Activated T-cell treated with anti-CD3 and anti-CD28 coated beads, Interleukin-2, amount 50 U/mL, for 4 hours (primary cell): ENCODE data around the gene B4GALT2. TPM values are rescaled to one million over a fixed set of nuclear protein-coding genes. Genes with fewer than 3 reads are reported as not detected.

ENCODE experiments used
- ATAC-seq, 2 donors: fragments of 200-7000 bp; cut with Tn5 transposase; one replicate each; pipeline ENCODE4 v1.10.0; 2021
- DNase-seq: peaks from one replicate; pipeline ENCODE4 v3.0.0-alpha.2; 2020
- H3K27me3 Mint-ChIP-seq: one replicate; pipeline ENCODE4 v1.8.0; 2021; ENCODE audit warnings: low read depth, mixed read lengths
- H3K36me3 Mint-ChIP-seq: one replicate; pipeline ENCODE4 v1.8.0; 2022; ENCODE audit warnings: mixed read lengths; ENCODE audit not compliant: insufficient read depth
- H3K4me1 Mint-ChIP-seq: one replicate; pipeline ENCODE4 v1.8.0; 2021; ENCODE audit warnings: low read depth, mixed read lengths
- H3K4me3 Mint-ChIP-seq: one replicate; pipeline ENCODE4 v1.8.0; 2021; ENCODE audit warnings: mild to moderate bottlenecking, moderate library complexity, mixed read lengths
- H3K9me3 Mint-ChIP-seq: one replicate; pipeline ENCODE4 v1.8.0; 2021; ENCODE audit warnings: mixed read lengths
- total RNA-seq, 3 donors: library from RNA; stranded (reverse); gene quantifications; one replicate each; pipeline ENCODE4 v1.2.1, GENCODE V29; 2021

Gene B4GALT2
- 10 to 100 TPM; 32.1 to 35.1 (median 33.7) TPM for total RNA-seq

- ATAC-seq: peak in 1 of 2 donors; percentile 18
- no peaks in the 10 kb centered on the region for H3K9me3 Mint-ChIP-seq
- H3K4me3 Mint-ChIP-seq: peak within 1 kb of the TSS; percentile 88
- H3K36me3 Mint-ChIP-seq: peaks cover 22% of the 10 kb centered on the region
- H3K27me3 Mint-ChIP-seq: no peaks in the 10 kb centered on the region
- peaks cover 47% of the 10 kb centered on the region for H3K4me1 Mint-ChIP-seq
- peak; percentile 24 for DNase-seq
Measured at GRCh38 chr1:43978551-43979260, at the start of gene B4GALT2. B4GALT2 (plus strand) TSS chr1:43979210; CDS start chr1:43981161, 1,951 bp downstream.

- DNase-seq: no peak
- Mint-ChIP-seq H3K27me3 (peaks cover 24% of the 10 kb centered on the region), H3K4me3 (no peak overlapping the region)
Measured at GRCh38 chr1:43930168-43930948, 48.7 kb upstream of the B4GALT2 start.

GRCh38 chr1:43930949-43931275 is 48.1 kb upstream of the B4GALT2 start:
- DNase-seq: no peak
- Mint-ChIP-seq H3K9me3 (no peaks in the 10 kb centered on the region), H3K27me3 (peaks cover 30% of the 10 kb centered on the region), H3K4me1 (peaks cover 10% of the 10 kb centered on the region), H3K4me3 (no peak overlapping the region), H3K36me3 (peaks cover 2% of the 10 kb centered on the region)
- ATAC-seq: no peak

More at GRCh38 chr1:43930168-43930948, 48.7 kb upstream of the B4GALT2 start:
- H3K36me3 Mint-ChIP-seq: peaks cover 6% of the 10 kb centered on the region
- peaks cover 10% of the 10 kb centered on the region for H3K4me1 Mint-ChIP-seq
- peak in 1 of 2 donors; percentile 27 for ATAC-seq
- no peaks in the 10 kb centered on the region for H3K9me3 Mint-ChIP-seq

- Mint-ChIP-seq H3K4me1 (peaks cover 10% of the 10 kb centered on the region), H3K9me3 (no peaks in the 10 kb centered on the region), H3K4me3 (no peak overlapping the region), H3K36me3 (no peaks in the 10 kb centered on the region), H3K27me3 (peaks cover 35% of the 10 kb centered on the region)
- ATAC-seq (no peak), DNase-seq (no peak)
Measured at GRCh38 chr1:43931711-43932660, 47.0 kb upstream of the B4GALT2 start.

- Mint-ChIP-seq H3K9me3 (no peaks in the 10 kb centered on the region), H3K27me3 (peaks cover 37% of the 10 kb centered on the region), H3K4me1 (peaks cover 10% of the 10 kb centered on the region), H3K36me3 (no peaks in the 10 kb centered on the region), H3K4me3 (no peak overlapping the region)
- no peak for DNase-seq
- ATAC-seq: peak in 1 of 2 donors; percentile 10
Measured at GRCh38 chr1:43932786-43933385, 46.1 kb upstream of the B4GALT2 start.

- no peak within 1 kb of the TSS for H3K4me3 Mint-ChIP-seq
- H3K9me3 Mint-ChIP-seq: no peaks in the 10 kb centered on the region
- peaks cover 4% of the 10 kb centered on the region for H3K36me3 Mint-ChIP-seq
- peaks cover 37% of the 10 kb centered on the region for H3K27me3 Mint-ChIP-seq
- no peak for DNase-seq
- H3K4me1 Mint-ChIP-seq: peaks cover 10% of the 10 kb centered on the region
- ATAC-seq: peak in 1 of 2 donors; percentile 22
Measured at GRCh38 chr1:43933386-43934100, 45.5 kb upstream of the B4GALT2 start, which contains the start of gene ARTN. ARTN (plus strand) TSS chr1:43933801; CDS start chr1:43935657, 1,856 bp downstream.

GRCh38 chr1:43934101-43934985 is 44.7 kb upstream of the B4GALT2 start:
- no peaks in the 10 kb centered on the region for H3K9me3 Mint-ChIP-seq
- H3K36me3 Mint-ChIP-seq: peaks cover 4% of the 10 kb centered on the region
- peaks cover 10% of the 10 kb centered on the region for H3K4me1 Mint-ChIP-seq
- DNase-seq: peak; percentile 40
- ATAC-seq: peak; percentile 50 to 61
- peaks cover 37% of the 10 kb centered on the region for H3K27me3 Mint-ChIP-seq
- H3K4me3 Mint-ChIP-seq: no peak overlapping the region

GRCh38 chr1:43934986-43935324 is 44.1 kb upstream of the B4GALT2 start:
- Mint-ChIP-seq H3K27me3 (peaks cover 37% of the 10 kb centered on the region), H3K4me1 (peaks cover 12% of the 10 kb centered on the region), H3K9me3 (no peaks in the 10 kb centered on the region), H3K4me3 (no peak overlapping the region), H3K36me3 (peaks cover 9% of the 10 kb centered on the region)
- DNase-seq: no peak
- ATAC-seq: no peak

GRCh38 chr1:43935711-43936427 is 43.1 kb upstream of the B4GALT2 start:
- ATAC-seq: peak in 1 of 2 donors; percentile 6
- H3K9me3 Mint-ChIP-seq: no peaks in the 10 kb centered on the region
- no peak for DNase-seq
- no peak overlapping the region for H3K4me3 Mint-ChIP-seq
- H3K27me3 Mint-ChIP-seq: peaks cover 37% of the 10 kb centered on the region
- H3K4me1 Mint-ChIP-seq: peaks cover 12% of the 10 kb centered on the region
- peaks cover 11% of the 10 kb centered on the region for H3K36me3 Mint-ChIP-seq

GRCh38 chr1:43936431-43937151 is 42.4 kb upstream of the B4GALT2 start:
- ATAC-seq (peak; percentile 27 to 59), DNase-seq (no peak)
- H3K4me3 Mint-ChIP-seq: peak overlapping the region; percentile 67
- peaks cover 11% of the 10 kb centered on the region for H3K36me3 Mint-ChIP-seq
- H3K4me1 Mint-ChIP-seq: peaks cover 12% of the 10 kb centered on the region
- H3K9me3 Mint-ChIP-seq: no peaks in the 10 kb centered on the region
- H3K27me3 Mint-ChIP-seq: peaks cover 37% of the 10 kb centered on the region

GRCh38 chr1:43937179-43937865 is 41.7 kb upstream of the B4GALT2 start:
- DNase-seq: no peak
- Mint-ChIP-seq H3K4me1 (peaks cover 12% of the 10 kb centered on the region), H3K4me3 (no peak overlapping the region), H3K36me3 (peaks cover 13% of the 10 kb centered on the region), H3K27me3 (peaks cover 37% of the 10 kb centered on the region), H3K9me3 (no peaks in the 10 kb centered on the region)
- no peak for ATAC-seq
